Measurements from ENCODE around the gene FAM78B.

Gene FAM78B

GRCh38 chr1:166141969-166142368 lies 24.8 kb downstream of the FAM78B start:
- Histone ChIP-seq H3K4me1 (ENCODE audit: control insufficient read depth, insufficient read depth, low read length, poor library complexity, severe bottlenecking) (no peaks in the 10 kb centered on the region), H3K27ac (ENCODE audit: low read depth, low read length, severe bottlenecking) (no peak overlapping the region), H3K9me3 (ENCODE audit: control insufficient read depth, low read length) (no peaks in the 10 kb centered on the region), H3K4me3 (ENCODE audit: extremely low read depth, insufficient read depth, low read length, poor library complexity, severe bottlenecking) (no peak overlapping the region), H3K36me3 (ENCODE audit: control insufficient read depth, insufficient read depth, low read length) (no peaks in the 10 kb centered on the region)

GRCh38 chr1:166140251-166140650 lies 26.6 kb downstream of the FAM78B start:
- 89% methylated on average over 5 to 6 of the region's 6 CpGs for WGBS, 2 experiments (ENCODE audit: insufficient coverage in 2 of 2)
- H3K27ac ChIP-seq (ENCODE audit: low read depth, low read length, severe bottlenecking), result no peak overlapping the region
- H3K4me3 ChIP-seq (ENCODE audit: extremely low read depth, insufficient read depth, low read length, poor library complexity, severe bottlenecking), result no peak overlapping the region
- no peaks in the 10 kb centered on the region for H3K9me3 ChIP-seq (ENCODE audit: control insufficient read depth, low read length)
- no peaks in the 10 kb centered on the region for H3K4me1 ChIP-seq (ENCODE audit: control insufficient read depth, insufficient read depth, low read length, poor library complexity, severe bottlenecking)
- H3K36me3 ChIP-seq (ENCODE audit: control insufficient read depth, insufficient read depth, low read length), result no peaks in the 10 kb centered on the region

- Histone ChIP-seq H3K4me3 (ENCODE audit: extremely low read depth, insufficient read depth, low read length, poor library complexity, severe bottlenecking) (no peak overlapping the region), H3K4me1 (ENCODE audit: control insufficient read depth, insufficient read depth, low read length, poor library complexity, severe bottlenecking) (no peaks in the 10 kb centered on the region), H3K9me3 (ENCODE audit: control insufficient read depth, low read length) (no peaks in the 10 kb centered on the region), H3K36me3 (ENCODE audit: control insufficient read depth, insufficient read depth, low read length) (no peaks in the 10 kb centered on the region), H3K27ac (ENCODE audit: low read depth, low read length, severe bottlenecking) (no peak overlapping the region)
- WGBS, 2 experiments (ENCODE audit: insufficient coverage in 2 of 2), result 73 to 83% methylated on average over 3 to 4 of the region's 4 CpGs
Measured at GRCh38 chr1:166139735-166140134, 27.1 kb downstream of the FAM78B start.

GRCh38 chr1:166136699-166137401 lies 30.0 kb downstream of the FAM78B start:
- H3K27ac ChIP-seq (ENCODE audit: low read depth, low read length, severe bottlenecking), result no peak overlapping the region
- H3K9me3 ChIP-seq (ENCODE audit: control insufficient read depth, low read length), result peaks cover 2% of the 10 kb centered on the region
- H3K4me3 ChIP-seq (ENCODE audit: extremely low read depth, insufficient read depth, low read length, poor library complexity, severe bottlenecking), result no peak overlapping the region
- WGBS, 2 experiments (ENCODE audit: insufficient coverage in 2 of 2), result 88 to 90% methylated on average over 2 to 4 of the region's 5 CpGs
- no peaks in the 10 kb centered on the region for H3K36me3 ChIP-seq (ENCODE audit: control insufficient read depth, insufficient read depth, low read length)
- no peaks in the 10 kb centered on the region for H3K4me1 ChIP-seq (ENCODE audit: control insufficient read depth, insufficient read depth, low read length, poor library complexity, severe bottlenecking)

GRCh38 chr1:166136222-166136621 lies 30.6 kb downstream of the FAM78B start:
- Histone ChIP-seq H3K27ac (ENCODE audit: low read depth, low read length, severe bottlenecking) (no peak overlapping the region), H3K4me1 (ENCODE audit: control insufficient read depth, insufficient read depth, low read length, poor library complexity, severe bottlenecking) (no peaks in the 10 kb centered on the region), H3K36me3 (ENCODE audit: control insufficient read depth, insufficient read depth, low read length) (no peaks in the 10 kb centered on the region), H3K9me3 (ENCODE audit: control insufficient read depth, low read length) (peaks cover 2% of the 10 kb centered on the region), H3K4me3 (ENCODE audit: extremely low read depth, insufficient read depth, low read length, poor library complexity, severe bottlenecking) (no peak overlapping the region)
- 85 to 93% methylated on average over 2 to 3 of the region's 3 CpGs for whole genome bisulfite sequencing, 2 experiments (ENCODE audit: insufficient coverage in 2 of 2)

- Histone ChIP-seq H3K36me3 (ENCODE audit: control insufficient read depth, insufficient read depth, low read length) (no peaks in the 10 kb centered on the region), H3K4me1 (ENCODE audit: control insufficient read depth, insufficient read depth, low read length, poor library complexity, severe bottlenecking) (no peaks in the 10 kb centered on the region), H3K9me3 (ENCODE audit: control insufficient read depth, low read length) (peaks cover 2% of the 10 kb centered on the region), H3K4me3 (ENCODE audit: extremely low read depth, insufficient read depth, low read length, poor library complexity, severe bottlenecking) (no peak overlapping the region), H3K27ac (ENCODE audit: low read depth, low read length, severe bottlenecking) (no peak overlapping the region)
- 75 to 92% methylated on average over 2 of the region's 4 CpGs for WGBS, 2 experiments (ENCODE audit: insufficient coverage in 2 of 2)
Measured at GRCh38 chr1:166133857-166134256, 32.9 kb downstream of the FAM78B start.

- H3K4me3 ChIP-seq (ENCODE audit: extremely low read depth, insufficient read depth, low read length, poor library complexity, severe bottlenecking), result no peak overlapping the region
- WGBS, 2 experiments (ENCODE audit: insufficient coverage in 2 of 2), result 88 to 93% methylated on average over 5 to 6 of the region's 7 CpGs
- peaks cover 2% of the 10 kb centered on the region for H3K9me3 ChIP-seq (ENCODE audit: control insufficient read depth, low read length)
- H3K27ac ChIP-seq (ENCODE audit: low read depth, low read length, severe bottlenecking), result no peak overlapping the region
- H3K4me1 ChIP-seq (ENCODE audit: control insufficient read depth, insufficient read depth, low read length, poor library complexity, severe bottlenecking), result no peaks in the 10 kb centered on the region
- H3K36me3 ChIP-seq (ENCODE audit: control insufficient read depth, insufficient read depth, low read length), result no peaks in the 10 kb centered on the region
Measured at GRCh38 chr1:166133276-166133841, 33.4 kb downstream of the FAM78B start.

- Histone ChIP-seq H3K4me3 (ENCODE audit: extremely low read depth, insufficient read depth, low read length, poor library complexity, severe bottlenecking) (no peak overlapping the region), H3K36me3 (ENCODE audit: control insufficient read depth, insufficient read depth, low read length) (no peaks in the 10 kb centered on the region), H3K27ac (ENCODE audit: low read depth, low read length, severe bottlenecking) (no peak overlapping the region), H3K9me3 (ENCODE audit: control insufficient read depth, low read length) (peaks cover 2% of the 10 kb centered on the region), H3K4me1 (ENCODE audit: control insufficient read depth, insufficient read depth, low read length, poor library complexity, severe bottlenecking) (no peaks in the 10 kb centered on the region)
Measured at GRCh38 chr1:166132496-166132895, 34.3 kb downstream of the FAM78B start.

GRCh38 chr1:166129006-166129405 lies 37.8 kb downstream of the FAM78B start:
- H3K27ac ChIP-seq (ENCODE audit: low read depth, low read length, severe bottlenecking), result no peak overlapping the region
- WGBS, 2 experiments (ENCODE audit: insufficient coverage in 2 of 2), result 87 to 100% methylated on average over 2 to 3 of the region's 3 CpGs
- no peaks in the 10 kb centered on the region for H3K36me3 ChIP-seq (ENCODE audit: control insufficient read depth, insufficient read depth, low read length)
- no peak overlapping the region for H3K4me3 ChIP-seq (ENCODE audit: extremely low read depth, insufficient read depth, low read length, poor library complexity, severe bottlenecking)
- H3K9me3 ChIP-seq (ENCODE audit: control insufficient read depth, low read length), result peaks cover 2% of the 10 kb centered on the region
- H3K4me1 ChIP-seq (ENCODE audit: control insufficient read depth, insufficient read depth, low read length, poor library complexity, severe bottlenecking), result no peaks in the 10 kb centered on the region

- H3K4me1 ChIP-seq (ENCODE audit: control insufficient read depth, insufficient read depth, low read length, poor library complexity, severe bottlenecking), result no peaks in the 10 kb centered on the region
- no peak overlapping the region for H3K27ac ChIP-seq (ENCODE audit: low read depth, low read length, severe bottlenecking)
- H3K9me3 ChIP-seq (ENCODE audit: control insufficient read depth, low read length), result peaks cover 2% of the 10 kb centered on the region
- H3K4me3 ChIP-seq (ENCODE audit: extremely low read depth, insufficient read depth, low read length, poor library complexity, severe bottlenecking), result no peak overlapping the region
- 75 to 100% methylated on average over 1 of the region's 1 CpG for WGBS, 2 experiments (ENCODE audit: insufficient coverage in 2 of 2)
- no peaks in the 10 kb centered on the region for H3K36me3 ChIP-seq (ENCODE audit: control insufficient read depth, insufficient read depth, low read length)
Measured at GRCh38 chr1:166128195-166128594, 38.6 kb downstream of the FAM78B start.

GRCh38 chr1:166127003-166127402 lies 39.8 kb downstream of the FAM78B start:
- Histone ChIP-seq H3K4me3 (ENCODE audit: extremely low read depth, insufficient read depth, low read length, poor library complexity, severe bottlenecking) (no peak overlapping the region), H3K27ac (ENCODE audit: low read depth, low read length, severe bottlenecking) (no peak overlapping the region), H3K9me3 (ENCODE audit: control insufficient read depth, low read length) (no peaks in the 10 kb centered on the region), H3K4me1 (ENCODE audit: control insufficient read depth, insufficient read depth, low read length, poor library complexity, severe bottlenecking) (no peaks in the 10 kb centered on the region), H3K36me3 (ENCODE audit: control insufficient read depth, insufficient read depth, low read length) (no peaks in the 10 kb centered on the region)
- 83 to 100% methylated on average over 1 of the region's 1 CpG for WGBS, 2 experiments (ENCODE audit: insufficient coverage in 2 of 2)

Measured in mesodermal cell (in vitro differentiated cells).